K562 (cell line): ENCODE measurements around the gene MINDY4. TPM values are rescaled to one million over a fixed set of nuclear protein-coding genes. Genes with fewer than 3 reads are reported as not detected.

Source experiments
- FOXA3 ChIP-seq, 2 experiments: fragments of 450-650 bp in 1 of 2; sonication (generic) in 1 of 2; formaldehyde crosslinking; IDR thresholded peaks in 1 of 2; conservative IDR thresholded peaks in 1 of 2; 2 replicates each; pipeline versions ENCODE4 v1.4.0 to v1.8.0; 2020 to 2022; ENCODE audit warnings: mild to moderate bottlenecking in 2 of 2, missing genetic modification reagents in 1 of 2
- FUS ChIP-seq: fragments of 200-400 bp; formaldehyde crosslinking; optimal IDR thresholded peaks from 2 replicates; pipeline ENCODE3; 2017; ENCODE audit warnings: low read depth, low read length
- KDM5B ChIP-seq: fragments of 200-600 bp; sonication (generic); IDR thresholded peaks from 2 replicates; pipeline ENCODE4 v1.6.1; 2012; ENCODE audit warnings: low read depth, mild to moderate bottlenecking, moderate library complexity, low read length, control low read depth, inconsistent platforms; ENCODE audit not compliant: insufficient replicate concordance
- NFIC ChIP-seq: fragments of 450-650 bp; IDR thresholded peaks from 2 replicates; pipeline ENCODE4 v1.6.1; 2017; ENCODE audit warnings: mild to moderate bottlenecking, inconsistent platforms
- XRCC5 ChIP-seq: fragments of 200-400 bp; formaldehyde crosslinking; IDR thresholded peaks from 2 replicates; pipeline ENCODE4 v1.6.1; 2017; ENCODE audit warnings: low read depth, mild to moderate bottlenecking, low read length
- ZNF644 ChIP-seq: fragments of 200-800 bp; sonication (Bioruptor generic); IDR thresholded peaks from 2 replicates; pipeline ENCODE4 v1.6.1; 2016; ENCODE audit warnings: low read depth, missing genetic modification characterization, missing compliant biosample characterization
- ZNF766 ChIP-seq: fragments of 200-800 bp; sonication (Bioruptor generic); conservative IDR thresholded peaks from 2 replicates; pipeline ENCODE4 v1.6.1; 2016; ENCODE audit warnings: missing genetic modification characterization, missing compliant biosample characterization
- polyA plus RNA-seq, 8 experiments: library from polyadenylated mRNA; depleted of rRNA in 4 of 8; stranded (reverse) in 5 of 8; unstranded in 3 of 8; fragments of >200 nt; fragmentation: Nextera tagmentation in 2 of 8; fragmentation: Illumina TruSeq in 1 of 8; extraction: Ambion mirVana in 2 of 8; extraction: Trizol in 1 of 8; gene quantifications; 2 replicates each; pipeline versions ENCODE4 v1.2.1 to v1.2.3, GENCODE V29; 2011 to 2014; ENCODE audit warnings: inconsistent platforms in 1 of 8, missing spikeins in 1 of 8
- total RNA-seq, 7 experiments: library from RNA; depleted of rRNA in 6 of 7; stranded (reverse); fragments of >200 nt in 6 of 7; fragmentation: Illumina TruSeq in 2 of 7; extraction: Trizol in 2 of 7; gene quantifications; 2 replicates each; pipeline versions ENCODE4 v1.2.1 to v1.2.3, GENCODE V29; 2011 to 2021; ENCODE audit warnings: low replicate concordance in 1 of 7
- TF ChIP-seq, protein P1 (sequence below): fragments of 450-650 bp; IDR thresholded peaks from 2 replicates; pipeline ENCODE4 v1.6.1; 2018; ENCODE audit not compliant: partially characterized antibody
- TF ChIP-seq, protein P2 (sequence below): IDR thresholded peaks from 2 replicates; pipeline ENCODE4 v1.6.1; 2011; ENCODE audit warnings: borderline replicate concordance, low read depth, mild to moderate bottlenecking, moderate library complexity, low read length; ENCODE audit not compliant: insufficient read depth, poor library complexity, severe bottlenecking
- TF ChIP-seq, protein P3 (sequence below), 3 experiments: fragments of 200-800 bp in 1 of 3; fragments of 250-450 bp in 1 of 3; fragments of 450-650 bp in 1 of 3; sonication (Bioruptor Pico) in 1 of 3; sonication (Bioruptor generic) in 1 of 3; formaldehyde crosslinking in 1 of 3; IDR thresholded peaks; 2 replicates each; pipeline versions ENCODE4 v1.6.1 to v1.8.0; 2016 to 2022; ENCODE audit warnings: mild to moderate bottlenecking in 2 of 3, missing genetic modification characterization in 2 of 3, missing compliant biosample characterization in 1 of 3, moderate library complexity in 1 of 3

Gene MINDY4
- total and polyA plus RNA-seq, 9 of the 15 experiments (the other 6 are each of a cell fraction or from before 2014, with no cell fraction given) = 2.1 to 16.7 (median 11.0) TPM

DNA sequence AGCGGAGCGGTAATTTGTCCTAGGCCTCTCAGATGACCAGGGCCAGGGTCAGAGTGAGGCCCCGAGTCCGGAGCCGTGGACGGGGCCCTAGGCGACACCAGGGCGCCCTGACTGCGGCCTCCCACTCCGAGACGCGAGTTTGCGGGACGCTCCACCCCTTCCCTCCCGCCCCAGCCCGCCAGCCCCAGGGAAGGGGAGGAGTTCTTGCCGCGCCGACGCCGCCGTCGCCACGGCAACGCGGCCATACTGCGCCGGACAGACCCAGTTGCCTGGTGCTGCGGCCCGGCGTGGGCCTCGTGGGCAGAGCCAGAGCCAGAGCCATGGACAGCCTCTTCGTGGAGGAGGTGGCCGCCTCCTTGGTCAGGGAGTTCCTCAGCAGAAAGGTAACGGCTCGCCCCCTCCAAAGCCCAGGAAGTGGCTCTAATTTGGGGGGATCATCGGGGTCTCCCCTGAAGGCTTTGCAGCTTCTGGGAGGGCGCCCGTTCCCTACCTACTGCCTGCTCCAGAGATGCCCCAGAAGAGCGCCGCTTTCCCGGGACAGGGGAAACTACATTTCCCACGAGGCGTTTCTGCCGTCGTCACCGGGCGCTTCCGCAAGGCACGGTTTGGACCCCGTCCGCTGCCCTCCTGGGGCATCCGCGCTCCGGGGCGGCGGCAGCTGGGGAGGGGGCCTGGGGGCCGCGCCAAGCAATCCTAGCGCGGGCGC is at the start of gene MINDY4 (continued):
- TF ChIP-seq, protein P1, sequence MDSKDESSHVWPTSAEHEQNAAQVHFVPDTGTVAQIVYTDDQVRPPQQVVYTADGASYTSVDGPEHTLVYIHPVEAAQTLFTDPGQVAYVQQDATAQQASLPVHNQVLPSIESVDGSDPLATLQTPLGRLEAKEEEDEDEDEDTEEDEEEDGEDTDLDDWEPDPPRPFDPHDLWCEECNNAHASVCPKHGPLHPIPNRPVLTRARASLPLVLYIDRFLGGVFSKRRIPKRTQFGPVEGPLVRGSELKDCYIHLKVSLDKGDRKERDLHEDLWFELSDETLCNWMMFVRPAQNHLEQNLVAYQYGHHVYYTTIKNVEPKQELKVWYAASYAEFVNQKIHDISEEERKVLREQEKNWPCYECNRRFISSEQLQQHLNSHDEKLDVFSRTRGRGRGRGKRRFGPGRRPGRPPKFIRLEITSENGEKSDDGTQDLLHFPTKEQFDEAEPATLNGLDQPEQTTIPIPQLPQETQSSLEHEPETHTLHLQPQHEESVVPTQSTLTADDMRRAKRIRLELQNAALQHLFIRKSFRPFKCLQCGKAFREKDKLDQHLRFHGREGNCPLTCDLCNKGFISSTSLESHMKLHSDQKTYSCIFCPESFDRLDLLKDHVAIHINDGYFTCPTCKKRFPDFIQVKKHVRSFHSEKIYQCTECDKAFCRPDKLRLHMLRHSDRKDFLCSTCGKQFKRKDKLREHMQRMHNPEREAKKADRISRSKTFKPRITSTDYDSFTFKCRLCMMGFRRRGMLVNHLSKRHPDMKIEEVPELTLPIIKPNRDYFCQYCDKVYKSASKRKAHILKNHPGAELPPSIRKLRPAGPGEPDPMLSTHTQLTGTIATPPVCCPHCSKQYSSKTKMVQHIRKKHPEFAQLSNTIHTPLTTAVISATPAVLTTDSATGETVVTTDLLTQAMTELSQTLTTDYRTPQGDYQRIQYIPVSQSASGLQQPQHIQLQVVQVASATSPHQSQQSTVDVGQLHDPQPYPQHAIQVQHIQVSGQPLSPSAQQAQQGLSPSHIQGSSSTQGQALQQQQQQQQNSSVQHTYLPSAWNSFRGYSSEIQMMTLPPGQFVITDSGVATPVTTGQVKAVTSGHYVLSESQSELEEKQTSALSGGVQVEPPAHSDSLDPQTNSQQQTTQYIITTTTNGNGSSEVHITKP = no peak
- TF ChIP-seq FUS (no peak), XRCC5 (no peak), KDM5B (no peak), ZNF766 (CRISPR knock-in tag) (no peak), NFIC (0 out of 2 replicates have a peak, but pooled peaks have one; percentile 6), ZNF644 (tag) (no peak), FOXA3 (CRISPR knock-in tag; conservative IDR thresholded peaks at IDR 0.05 in 1 of 2, IDR thresholded peaks at IDR 0.05 in 1 of 2) (no peak)
- TF ChIP-seq, protein P2, sequence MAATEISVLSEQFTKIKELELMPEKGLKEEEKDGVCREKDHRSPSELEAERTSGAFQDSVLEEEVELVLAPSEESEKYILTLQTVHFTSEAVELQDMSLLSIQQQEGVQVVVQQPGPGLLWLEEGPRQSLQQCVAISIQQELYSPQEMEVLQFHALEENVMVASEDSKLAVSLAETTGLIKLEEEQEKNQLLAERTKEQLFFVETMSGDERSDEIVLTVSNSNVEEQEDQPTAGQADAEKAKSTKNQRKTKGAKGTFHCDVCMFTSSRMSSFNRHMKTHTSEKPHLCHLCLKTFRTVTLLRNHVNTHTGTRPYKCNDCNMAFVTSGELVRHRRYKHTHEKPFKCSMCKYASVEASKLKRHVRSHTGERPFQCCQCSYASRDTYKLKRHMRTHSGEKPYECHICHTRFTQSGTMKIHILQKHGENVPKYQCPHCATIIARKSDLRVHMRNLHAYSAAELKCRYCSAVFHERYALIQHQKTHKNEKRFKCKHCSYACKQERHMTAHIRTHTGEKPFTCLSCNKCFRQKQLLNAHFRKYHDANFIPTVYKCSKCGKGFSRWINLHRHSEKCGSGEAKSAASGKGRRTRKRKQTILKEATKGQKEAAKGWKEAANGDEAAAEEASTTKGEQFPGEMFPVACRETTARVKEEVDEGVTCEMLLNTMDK = no peak
- TF ChIP-seq, protein P3, sequence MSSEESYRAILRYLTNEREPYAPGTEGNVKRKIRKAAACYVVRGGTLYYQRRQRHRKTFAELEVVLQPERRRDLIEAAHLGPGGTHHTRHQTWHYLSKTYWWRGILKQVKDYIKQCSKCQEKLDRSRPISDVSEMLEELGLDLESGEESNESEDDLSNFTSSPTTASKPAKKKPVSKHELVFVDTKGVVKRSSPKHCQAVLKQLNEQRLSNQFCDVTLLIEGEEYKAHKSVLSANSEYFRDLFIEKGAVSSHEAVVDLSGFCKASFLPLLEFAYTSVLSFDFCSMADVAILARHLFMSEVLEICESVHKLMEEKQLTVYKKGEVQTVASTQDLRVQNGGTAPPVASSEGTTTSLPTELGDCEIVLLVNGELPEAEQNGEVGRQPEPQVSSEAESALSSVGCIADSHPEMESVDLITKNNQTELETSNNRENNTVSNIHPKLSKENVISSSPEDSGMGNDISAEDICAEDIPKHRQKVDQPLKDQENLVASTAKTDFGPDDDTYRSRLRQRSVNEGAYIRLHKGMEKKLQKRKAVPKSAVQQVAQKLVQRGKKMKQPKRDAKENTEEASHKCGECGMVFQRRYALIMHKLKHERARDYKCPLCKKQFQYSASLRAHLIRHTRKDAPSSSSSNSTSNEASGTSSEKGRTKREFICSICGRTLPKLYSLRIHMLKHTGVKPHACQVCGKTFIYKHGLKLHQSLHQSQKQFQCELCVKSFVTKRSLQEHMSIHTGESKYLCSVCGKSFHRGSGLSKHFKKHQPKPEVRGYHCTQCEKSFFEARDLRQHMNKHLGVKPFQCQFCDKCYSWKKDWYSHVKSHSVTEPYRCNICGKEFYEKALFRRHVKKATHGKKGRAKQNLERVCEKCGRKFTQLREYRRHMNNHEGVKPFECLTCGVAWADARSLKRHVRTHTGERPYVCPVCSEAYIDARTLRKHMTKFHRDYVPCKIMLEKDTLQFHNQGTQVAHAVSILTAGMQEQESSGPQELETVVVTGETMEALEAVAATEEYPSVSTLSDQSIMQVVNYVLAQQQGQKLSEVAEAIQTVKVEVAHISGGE (CRISPR knock-in tag; IDR thresholded peaks at IDR 0.05) = peak in 1 of 3 experiments; percentile 50; a peak in 1 of 6 replicates
- TF ChIP-seq, all 486 proteins: peak for 81
